NT2/D1 (cell line): ENCODE measurements around the gene TMEM202.

Experiments used
- SUZ12 ChIP-seq: IDR thresholded peaks from 2 replicates; pipeline ENCODE4 v1.6.1; 2011; ENCODE audit not compliant: insufficient read length, insufficient read depth; ENCODE audit errors: extremely low read depth
- YY1 ChIP-seq: IDR thresholded peaks from 2 replicates; pipeline ENCODE4 v1.6.1; 2011; ENCODE audit not compliant: insufficient read length, insufficient read depth
- ZNF274 ChIP-seq: IDR thresholded peaks from 2 replicates; pipeline ENCODE4 v1.6.1; 2011; ENCODE audit warnings: mild to moderate bottlenecking, low read depth, low read length

DNA sequence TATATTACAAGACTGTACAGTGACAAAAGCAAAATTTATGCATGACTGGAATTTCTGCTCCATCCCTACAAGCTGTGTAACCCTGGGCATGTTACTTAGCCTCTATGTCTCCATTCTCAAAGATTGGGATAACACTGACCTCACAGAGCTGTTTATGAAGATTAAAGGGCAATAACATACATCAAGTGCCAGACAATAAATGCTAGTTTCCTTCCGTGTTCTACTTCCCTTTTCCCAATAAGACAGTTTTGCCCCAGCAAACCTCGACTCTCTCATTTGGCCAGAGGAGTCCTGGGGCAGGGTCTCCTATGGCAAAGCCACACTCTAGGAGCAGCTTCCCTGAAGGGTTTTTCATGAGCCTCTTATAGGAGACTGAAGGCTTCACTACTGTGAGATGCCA lies 29.8 kb upstream of the TMEM202 start:
- TF ChIP-seq YY1 (no peak), ZNF274 (no peak), SUZ12 (no peak)
